Activated CD8-positive, alpha-beta memory T cell treated with anti-CD3 and anti-CD28 coated beads, Interleukin-2, amount 50 U/mL, for 24 hours (primary cell): ENCODE results near the gene RHCG.

Experiments
- DNase-seq: peaks from one replicate; pipeline ENCODE4 v3.0.0-alpha.2; 2020; ENCODE audit errors: extremely low read depth

RHCG gene

DNA sequence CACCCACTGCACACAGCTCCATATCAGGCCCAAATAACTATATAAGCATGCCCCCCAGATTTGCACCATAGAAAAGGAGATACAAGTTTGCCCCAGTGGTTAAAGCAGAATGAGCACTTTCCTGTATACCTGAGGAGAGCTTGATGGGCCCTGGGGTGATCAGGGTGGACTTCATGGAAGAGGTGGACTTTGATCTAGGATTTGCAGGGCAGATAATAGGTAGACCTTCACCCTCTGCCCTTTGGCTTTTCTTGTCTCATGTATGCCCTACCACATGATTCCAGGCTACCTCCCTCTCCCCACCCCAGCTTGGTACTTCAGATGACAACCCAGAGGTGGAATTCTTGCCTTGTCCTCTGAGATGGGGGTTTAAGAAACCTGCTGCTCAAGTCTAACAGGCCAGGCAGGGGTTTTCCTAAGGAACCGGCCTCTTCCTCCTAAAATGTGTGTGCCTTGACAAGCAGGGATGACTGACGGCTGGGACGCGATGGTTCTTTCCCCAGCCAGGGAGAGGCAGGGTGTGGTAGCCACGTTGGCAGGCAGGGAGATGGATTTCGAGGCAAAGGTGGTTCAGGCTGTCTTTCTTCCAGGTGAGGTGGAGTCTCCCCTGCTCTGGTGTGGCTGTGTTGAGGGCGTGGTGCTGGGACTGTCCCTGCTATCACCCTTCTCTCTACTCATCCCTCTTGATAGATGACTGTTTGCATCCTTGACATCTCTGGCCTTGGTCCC is 6.6 kb upstream of the RHCG start:
- DNase-seq: no peak

DNA sequence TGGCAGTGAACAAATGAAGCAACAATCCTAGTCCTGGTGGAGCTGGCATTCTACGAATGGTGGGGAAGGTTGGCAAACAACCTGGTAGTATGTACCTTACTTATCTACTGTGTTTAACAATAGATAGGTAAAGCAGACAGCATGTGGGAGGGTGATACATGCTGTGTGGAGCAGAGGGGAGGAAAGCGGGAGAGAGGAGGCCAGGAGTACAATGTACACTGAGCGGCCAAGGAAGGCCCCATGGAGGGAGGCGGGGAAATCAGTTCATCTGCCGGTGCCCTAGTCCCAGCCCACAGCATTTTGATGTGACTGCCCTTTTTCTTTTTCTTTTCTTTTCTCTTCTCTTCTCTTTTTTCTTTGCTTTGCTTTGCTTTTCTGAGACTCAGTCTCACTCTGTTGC is 5.3 kb upstream of the RHCG start:
- no peak for DNase-seq

DNA sequence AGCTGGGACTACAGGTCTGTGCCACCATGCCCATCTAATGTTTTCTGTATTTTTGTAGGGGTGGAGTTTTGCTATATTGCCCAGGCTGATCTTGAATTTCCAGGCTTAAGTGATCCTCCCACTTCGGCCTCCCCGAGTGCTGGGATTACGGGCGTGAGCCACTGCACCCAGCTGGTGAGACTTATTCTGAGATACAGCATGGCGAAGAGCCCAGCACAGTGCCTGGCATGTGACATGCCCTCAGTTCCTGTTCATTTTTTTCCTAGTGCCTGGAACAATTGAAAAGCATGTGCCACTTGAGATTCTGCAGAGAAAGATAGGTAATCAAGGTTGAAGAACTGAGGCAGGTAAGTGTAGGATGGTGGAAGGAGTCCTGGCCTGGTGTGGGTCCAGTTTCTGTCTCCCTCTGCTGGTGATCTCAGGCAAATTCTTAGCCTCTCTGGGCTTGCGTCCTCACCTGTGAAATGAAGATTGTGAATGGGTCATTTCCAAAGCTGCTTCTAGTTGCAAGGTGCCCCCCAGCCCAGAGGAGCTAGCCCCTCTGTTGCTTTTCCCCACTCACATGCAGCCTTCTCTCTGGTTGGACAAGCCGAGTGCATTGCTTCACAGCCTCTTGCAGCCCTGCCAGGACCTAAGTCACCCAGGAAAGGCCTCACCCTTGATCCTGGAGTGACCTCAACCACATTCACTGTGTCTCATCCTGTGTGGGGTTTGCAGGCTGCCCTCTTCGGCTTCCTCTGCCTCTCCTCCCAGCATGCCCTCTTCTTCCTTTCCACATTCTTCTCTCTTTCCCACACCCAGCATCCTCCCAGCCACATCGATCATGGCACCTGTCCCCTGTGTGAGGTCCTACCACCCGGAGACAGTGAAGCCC is 4.3 kb upstream of the RHCG start:
- no peak for DNase-seq

DNA sequence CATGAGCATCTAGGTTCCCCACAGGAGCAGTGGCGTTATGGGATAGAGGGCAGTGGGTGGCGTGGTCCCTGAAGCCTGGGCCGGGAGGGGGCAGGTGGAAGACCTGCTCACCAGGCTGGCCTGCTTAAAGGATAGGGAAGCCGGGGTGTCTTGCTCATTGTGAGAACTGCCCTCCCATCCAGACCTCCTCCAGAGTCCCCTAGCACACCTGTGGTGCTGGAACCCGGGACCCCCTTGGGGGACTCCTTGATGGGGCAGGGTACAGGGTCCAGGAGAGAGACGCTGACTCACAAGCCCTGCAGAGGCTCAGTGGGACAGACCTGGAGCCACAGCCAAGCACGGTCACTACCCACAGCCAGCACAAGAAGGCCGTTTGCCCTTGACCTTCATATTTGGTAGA is 2.8 kb upstream of the RHCG start:
- DNase-seq: no peak

DNA sequence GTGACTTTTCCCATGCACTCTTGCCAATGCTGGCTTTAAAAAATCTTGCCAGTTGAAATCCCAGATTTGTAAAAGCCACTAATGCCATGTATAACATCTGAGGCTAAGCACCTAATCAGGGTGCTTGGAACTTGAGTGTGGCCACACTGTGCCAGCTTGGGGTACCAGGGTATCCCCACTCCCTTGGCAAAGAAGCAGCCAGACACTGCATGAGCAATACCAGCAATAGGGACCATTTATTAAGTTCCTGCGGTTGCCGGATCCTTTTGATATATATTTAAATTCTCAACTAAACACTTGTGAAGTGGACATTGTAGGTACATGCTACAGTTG is 2.2 kb upstream of the RHCG start:
- DNase-seq: no peak

DNA sequence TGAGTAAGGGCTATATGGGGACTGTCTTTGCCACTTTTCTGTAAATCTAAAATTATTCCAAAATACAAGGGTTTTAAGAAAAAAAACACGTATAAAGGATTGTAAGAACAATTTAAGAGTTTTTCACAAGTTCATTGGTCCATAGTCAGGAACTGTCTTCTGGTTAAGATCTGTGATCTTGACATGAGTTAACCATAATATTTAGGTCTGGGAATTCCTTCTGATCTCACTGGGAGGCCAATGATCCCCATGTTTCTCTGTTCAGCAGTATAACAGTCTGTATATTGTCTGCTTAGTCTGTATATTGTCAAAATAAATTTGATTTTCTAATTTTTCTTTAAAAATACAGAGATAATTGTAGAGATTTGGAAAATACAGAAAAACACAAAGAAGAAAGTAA is 848 bp upstream of the RHCG start:
- DNase-seq: no peak

DNA sequence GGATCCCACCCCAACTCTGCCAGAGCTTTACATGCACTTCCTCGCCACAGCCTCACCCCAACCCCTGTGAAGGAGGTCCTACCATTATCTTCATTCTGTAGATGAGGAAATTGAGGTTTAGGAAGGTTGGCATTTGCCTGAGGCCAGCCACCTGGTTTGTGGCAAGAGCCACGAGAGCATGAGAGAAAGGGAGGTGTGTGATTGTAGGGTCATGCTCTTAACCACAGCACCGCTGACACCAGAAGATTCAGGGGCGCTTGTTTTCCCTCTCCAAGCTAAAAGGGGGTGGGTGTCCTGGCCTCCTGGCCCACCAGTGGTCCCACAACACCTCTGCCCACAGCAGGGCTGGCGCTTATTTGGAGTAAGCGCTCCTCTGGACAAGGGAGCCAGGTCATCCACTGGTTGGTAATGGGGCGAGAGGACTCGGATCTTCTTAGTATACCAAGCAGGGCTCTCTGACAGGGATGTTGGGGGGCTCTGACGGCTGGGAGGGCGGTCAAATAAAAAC is 691 bp downstream of the RHCG start:
- no peak for DNase-seq

DNA sequence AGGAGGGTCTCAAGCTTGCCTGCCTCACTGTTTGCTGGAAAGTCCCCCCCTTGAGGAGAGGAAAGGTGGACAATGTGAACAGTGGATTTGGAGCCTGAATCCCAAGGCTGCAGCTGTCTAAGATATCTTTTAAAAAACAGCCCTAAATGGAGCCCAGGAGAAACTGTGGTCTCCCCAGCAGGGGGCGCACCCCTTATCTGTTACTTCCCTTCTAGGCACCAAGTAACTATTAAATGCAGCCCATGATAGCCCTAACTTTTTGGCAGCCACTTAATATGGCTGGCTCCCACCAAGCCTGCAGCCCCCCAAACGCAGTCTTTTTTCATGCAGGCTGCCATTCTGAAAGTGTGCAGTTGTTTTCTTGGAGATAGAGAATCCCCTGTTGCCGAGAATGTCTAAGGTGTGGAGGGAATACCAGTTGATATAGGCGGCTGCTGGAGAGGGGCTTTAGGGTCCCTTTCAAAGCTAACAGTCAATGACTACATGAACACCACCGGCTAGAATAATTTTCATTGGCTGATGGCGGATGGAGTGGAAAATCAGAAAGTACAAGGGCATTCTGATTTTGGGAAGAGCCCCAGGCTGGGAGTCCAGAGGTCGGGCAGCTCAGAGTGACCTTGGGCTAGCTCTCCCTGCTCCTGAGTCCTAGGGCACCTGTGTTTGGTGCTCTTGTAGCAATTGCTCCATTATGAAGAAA is 1.3 kb downstream of the RHCG start:
- no peak for DNase-seq

DNA sequence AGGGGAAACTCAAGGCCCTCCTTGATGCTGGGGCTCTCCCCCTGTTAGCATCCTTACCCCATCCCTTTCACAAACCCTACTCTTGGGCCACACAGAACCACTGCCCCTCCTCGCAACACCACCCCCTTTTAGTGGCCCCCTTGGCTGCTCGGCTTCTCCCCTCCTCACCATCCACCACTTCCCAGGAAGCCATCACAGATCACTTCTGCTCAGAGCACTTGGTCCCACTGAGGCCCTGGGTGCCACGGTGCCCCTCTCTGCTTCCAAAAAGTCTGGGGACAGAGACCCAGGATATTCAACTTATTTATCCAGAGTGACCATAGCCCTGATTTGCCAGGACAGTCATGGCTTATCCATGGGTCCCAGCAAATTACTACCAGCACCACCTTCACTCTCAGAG is 2.4 kb downstream of the RHCG start:
- DNase-seq: no peak

DNA sequence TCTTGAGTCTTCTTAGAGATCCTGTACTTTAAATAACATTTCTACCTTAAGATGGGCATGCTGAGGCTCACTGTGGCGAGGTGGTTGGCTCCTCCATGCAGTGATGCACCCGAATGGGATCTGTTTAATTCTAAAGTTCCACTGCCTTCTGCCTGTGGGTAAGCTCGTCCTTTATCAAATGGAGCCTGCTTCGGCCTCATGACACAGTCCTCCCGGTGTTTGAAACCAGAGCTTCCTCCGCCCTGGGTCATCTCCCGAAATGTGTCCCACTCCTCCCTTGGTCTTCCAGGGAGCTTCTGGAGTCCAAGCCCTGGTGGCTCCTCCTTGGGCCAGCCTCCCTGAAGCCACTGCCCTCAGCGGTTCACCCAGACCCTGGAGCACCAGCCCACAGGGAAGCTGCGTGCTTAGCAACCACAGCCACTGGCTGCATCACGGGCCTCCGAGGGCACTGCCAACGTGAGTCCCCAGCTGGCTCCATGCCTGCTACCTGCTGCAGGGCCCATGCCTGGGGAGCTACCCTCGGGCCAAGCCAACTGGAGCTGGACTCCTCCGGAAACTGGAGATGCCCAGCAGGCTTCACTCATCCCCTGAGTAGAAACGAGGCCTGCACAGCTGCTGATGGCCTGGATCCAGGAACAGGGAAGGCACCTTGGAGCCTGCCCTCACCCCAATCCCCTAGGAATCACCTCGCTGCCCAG is 3.3 kb downstream of the RHCG start:
- DNase-seq: no peak

DNA sequence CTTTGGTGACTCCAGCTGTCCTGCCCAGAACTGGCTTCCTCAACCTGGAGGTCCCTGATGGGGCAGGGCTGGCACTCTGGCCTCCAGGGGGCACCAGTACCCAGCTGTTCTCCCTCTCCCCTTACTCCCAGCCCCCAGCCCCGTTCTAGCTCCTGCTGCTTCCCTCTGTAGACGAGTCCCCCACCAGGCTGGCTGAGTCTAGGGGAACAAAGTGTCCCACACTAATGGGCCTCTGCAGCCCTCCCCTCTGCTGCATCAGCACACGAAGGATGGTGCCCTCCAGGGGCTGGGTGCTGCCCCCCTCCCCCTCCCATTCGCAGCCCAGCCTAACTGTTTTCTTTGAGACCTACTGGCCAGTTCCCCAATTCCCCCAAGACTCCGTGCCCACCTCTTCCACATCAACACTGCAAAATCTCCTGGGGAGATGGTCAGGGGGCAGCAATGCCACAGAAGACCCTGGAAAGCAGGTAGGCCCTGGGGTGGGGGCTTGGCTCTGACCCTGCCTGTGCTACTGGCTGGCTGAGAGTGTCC is 4.2 kb downstream of the RHCG start:
- DNase-seq: no peak

DNA sequence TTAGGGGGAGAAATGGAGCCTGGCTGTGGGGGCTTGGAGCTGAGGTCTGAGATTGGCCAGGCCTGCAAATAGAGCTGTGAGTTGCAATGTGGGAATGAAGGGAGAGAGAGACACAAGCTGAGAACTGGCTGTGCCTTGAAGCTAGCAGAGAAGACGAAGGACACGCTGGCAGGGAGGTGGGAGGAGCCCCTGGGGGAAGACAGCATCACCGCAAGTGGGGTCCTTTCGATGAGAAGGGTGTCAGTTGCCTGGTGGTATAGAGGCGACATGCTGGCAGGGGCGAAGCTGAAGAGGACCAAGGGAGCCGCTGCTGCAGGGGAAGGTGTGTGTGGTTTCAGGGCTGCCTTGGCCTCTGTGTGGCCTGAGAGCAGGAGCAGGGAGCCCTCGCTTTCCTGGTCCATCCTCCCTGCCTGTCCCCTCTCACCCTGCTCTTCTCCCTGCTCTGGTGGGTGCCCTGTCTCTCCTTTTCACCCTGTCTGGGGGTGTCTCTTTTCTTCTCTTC is 5.5 kb downstream of the RHCG start:
- no peak for DNase-seq

DNA sequence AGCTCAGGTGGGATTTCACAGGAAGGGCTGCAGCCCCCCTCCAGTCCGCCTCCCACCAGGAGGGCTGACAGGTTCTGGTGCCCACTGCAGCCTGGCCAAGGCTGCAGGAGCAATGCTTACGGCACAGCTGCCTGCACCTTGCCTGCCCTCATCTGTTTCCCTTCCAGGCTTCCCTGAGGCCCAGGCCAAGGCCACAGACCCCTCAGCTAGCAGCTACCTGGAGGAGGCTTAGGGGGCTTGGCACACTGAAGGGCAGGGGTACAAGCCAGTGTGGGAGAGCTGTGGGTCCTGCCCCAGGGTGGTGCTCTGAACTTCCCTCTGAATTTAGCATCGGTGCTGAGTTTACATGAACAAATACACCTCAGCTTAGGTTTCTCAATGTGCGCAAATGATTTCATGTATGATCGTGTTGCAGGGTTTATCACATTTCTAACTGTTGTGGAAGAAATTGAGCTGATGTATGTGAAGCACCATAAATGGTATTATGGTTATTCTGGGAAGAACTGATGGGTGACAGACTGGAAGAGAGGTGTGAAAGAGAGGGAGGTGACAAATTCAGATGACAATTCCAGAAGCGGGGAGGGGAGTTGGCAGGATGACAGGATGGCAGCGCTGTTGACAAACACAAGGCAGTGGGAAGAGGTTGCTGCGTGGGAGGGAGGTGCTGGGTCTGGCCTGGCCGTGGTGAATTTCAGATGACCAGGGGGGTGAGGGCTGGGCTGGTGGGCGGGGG is 6.1 kb downstream of the RHCG start:
- no peak for DNase-seq

DNA sequence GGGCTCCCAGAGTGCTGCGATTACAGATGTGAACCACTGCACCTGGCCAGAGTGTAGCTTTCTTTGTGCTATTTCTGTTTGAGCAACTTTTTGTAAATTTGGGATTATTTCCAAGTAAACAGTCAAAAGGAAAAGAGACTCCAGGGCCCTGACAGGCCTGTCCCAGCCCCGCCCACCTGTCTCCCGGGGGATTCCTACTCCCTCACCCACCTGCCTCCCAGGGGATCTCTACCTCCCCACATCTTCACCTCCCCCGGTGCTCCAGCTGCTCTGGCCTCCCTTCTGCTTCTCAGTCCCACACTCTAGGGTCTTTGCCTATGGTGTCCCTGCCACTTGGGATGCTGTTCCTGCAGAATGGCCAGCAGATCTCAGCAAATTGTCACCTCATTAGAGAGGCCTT is 7.0 kb downstream of the RHCG start:
- DNase-seq: no peak

DNA sequence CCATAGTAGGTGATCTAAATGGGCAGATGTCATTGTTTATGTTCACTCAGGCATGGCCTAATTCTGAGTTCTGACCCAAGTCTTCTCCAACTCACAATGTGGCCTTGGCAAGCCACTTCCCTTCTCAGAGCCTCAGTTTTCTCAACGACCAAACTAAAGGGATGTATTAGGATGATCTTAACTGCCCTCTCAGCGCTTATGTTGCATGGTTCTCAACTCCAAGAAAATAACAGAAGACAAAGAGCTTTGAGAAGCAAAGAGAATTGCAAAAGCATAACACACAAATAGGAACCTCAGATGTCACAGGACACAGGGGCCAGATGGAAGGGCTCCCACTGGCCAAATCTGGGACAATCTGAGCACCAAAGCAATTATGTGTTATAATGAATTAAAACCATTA is 8.6 kb downstream of the RHCG start:
- DNase-seq: no peak

DNA sequence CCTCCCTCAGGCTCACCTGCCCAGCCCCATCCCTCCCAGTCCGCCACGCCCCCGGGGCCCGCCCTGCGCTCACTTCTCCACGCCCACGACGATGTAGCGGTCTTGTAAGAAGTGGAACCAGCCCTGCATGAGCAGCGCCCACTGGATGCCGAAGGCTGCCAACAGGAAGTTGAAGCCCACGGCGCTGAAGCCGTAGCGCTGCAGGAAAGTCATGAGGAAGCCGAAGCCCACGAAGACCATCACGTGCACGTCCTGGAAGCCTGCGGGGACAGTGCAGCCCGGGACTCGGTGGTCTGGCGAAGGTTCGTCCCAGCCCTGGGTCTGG is 9.7 kb downstream of the RHCG start:
- no peak for DNase-seq

DNA sequence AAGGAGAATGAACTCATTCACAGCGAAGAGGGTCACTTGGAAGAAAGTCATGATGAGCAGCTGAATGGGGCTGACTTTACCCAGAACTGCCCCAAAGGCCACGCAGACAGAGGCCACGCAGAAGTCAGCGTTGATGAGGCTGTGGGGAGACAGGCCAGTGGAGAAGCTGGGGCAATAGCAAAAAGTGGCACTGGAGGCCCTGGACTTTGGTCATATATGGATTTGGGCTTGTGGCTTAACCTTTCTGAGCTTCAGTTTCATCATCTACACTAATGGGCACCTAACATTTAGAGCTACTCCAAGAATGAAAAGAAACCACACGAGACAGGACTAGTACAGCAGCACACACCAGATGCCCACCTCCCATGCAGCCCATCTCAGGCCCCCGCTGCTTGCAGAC is 13.3 kb downstream of the RHCG start:
- no peak for DNase-seq

DNA sequence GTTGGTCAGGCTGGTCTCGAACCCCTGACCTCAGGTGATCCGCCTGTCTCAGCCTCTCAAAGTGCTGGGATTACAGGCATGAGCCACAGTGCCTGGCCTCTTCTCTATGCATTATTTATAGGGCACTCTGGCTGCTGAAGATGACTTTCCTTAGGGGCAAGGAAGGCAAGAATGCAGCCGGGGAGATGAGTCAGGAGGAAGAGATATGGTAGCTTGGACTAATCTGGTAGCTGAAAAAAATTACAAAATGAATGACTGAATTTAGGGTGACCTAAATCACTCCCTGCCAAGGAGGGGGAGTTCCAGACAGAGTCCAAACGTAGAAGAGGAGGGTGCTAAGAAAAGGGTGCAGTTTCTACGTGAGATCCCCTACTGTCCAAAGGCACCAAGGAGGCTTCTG is 14.2 kb downstream of the RHCG start:
- no peak for DNase-seq

DNA sequence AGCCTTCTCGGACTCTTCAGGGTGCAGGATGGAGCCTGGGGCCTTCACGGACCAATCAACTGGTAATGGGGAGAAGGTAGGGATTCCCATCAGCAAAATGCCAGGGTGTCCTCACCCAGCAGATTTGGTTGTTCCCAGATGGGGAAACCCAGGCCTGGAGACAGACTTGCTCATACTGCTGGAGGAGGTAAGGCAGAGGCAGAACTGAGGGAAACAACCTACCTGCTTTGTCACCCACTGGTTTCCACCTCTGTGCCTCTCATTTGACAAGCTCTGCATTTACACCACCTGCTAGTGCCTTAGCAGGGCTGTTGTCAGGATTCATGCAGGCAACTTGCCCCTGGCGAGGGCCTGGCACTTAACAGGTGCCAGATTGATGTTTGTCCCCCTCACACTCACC is 15.9 kb downstream of the RHCG start:
- DNase-seq: no peak

DNA sequence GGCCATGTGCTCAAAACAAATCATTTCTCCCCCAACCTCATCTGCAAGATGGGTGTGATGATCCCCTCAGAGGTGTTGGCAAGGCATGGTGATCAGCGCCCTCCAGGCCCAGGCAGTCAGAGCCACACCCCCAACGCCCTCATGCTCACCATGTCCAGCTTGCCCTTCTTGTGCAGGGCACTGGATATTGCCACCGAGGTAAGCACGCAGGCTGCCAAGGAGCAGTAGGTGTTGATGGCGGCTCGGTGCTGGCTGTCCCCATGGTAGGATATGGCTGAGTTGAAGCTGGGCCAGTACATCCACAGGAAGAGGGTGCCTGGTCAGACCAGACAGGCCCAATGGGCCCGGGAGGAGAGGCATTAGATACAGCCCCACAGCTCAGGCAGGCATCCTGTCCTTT is 17.2 kb downstream of the RHCG start:
- DNase-seq: no peak
